Cerebellar cortex (tissue), 1 donor: ENCODE results near the gene ING4.
"Not testable (repeated sequence)": the region's sequence is repeated elsewhere in the genome, so short reads cannot be mapped to it uniquely, and the experiment has no call there.

ENCODE experiments used
- DNase-seq: peaks from one replicate; pipeline ENCODE4 v3.0.0-alpha.2; 2015; ENCODE audit warnings: low spot score

ING4 gene

DNA sequence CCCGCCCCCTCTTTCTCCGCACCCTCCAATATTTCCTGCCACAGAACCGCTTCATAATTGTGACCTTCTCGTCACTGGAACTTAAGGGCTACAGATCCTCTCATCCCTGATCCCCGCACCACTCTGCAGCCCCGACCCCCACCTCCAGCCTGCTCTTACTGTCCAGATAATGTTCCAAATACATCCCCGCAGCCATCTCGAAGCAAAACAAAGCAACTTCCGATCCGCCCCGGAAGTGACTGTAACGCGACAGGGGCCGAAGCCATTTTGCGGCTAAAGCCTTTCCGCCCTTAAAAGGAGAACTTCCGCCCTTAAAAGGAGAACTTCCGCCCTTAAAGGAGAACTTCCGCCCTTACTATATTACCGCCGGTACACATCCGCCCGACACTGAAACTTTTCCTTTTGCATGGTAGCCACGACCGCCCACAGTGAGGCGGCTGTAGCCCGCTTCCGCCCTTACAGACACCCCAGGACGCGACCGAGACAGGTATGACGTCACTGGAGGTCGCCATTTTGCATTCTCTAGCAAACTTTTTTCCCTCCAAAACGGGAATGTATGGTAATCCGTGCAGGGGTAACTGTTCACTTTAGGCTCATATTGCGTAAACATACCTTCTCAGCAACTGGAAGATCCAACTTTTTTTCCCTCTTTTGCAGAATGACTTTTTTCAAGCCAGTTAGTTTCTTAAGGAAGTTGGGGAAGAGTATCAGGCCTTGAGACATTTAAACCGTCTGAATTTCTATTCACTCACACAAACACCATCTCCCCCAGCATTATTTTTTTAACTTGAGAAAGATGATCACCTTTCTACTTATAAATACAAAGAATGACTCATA, at the start of gene ING4:
Gene ING4, minus strand, starts transcription at position 214 of the 837 bp plus-strand sequence. Its CDS starts 18 bp downstream, at position 196.
- DNase-seq: peak; percentile 100

DNA sequence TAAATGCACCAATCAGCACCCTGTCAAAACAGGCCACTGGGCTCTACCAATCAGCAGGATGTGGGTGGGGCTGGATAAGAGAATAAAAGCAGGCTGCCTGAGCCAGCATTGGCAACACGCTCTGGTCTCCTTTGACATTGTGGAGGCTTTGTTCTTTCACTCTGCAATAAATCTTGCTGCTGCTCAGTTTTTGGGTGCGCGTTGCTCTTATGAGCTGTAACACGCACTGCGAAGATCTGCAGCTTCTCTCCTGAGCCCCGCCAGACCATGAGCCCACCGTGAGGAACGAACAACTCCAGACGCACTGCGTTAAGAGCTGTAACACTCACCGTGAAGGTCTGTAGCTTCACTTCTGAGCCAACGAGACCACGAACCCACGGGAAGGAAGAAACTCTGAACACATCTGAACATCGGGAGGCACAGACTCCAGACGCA, 46.1 kb upstream of the ING4 start:
- DNase-seq: no peak

- DNase-seq: not testable (repeated sequence)
Measured at GRCh38 chr12:6708351-6708750, 45.4 kb upstream of the ING4 start.

DNA sequence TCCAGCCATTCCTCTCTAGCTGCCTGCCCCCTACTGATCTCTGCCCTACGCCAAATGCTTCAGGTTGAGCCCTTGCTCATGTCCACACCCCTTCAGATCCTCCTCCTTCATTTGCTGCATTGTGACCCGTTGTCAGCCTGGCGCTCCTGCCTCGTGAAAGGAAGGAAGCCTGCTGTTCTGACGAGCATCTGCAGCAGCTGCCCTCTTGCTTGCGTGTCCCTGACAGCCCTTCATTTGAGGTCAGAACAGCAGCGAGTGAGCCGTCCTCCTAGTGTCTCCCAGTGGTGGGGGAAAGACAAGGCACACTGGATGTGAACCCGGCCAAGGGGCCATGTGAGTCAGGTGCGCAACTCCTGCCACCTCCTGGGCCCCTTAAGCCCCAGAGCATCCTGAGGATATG, 40.7 kb upstream of the ING4 start:
- DNase-seq: no peak

DNA sequence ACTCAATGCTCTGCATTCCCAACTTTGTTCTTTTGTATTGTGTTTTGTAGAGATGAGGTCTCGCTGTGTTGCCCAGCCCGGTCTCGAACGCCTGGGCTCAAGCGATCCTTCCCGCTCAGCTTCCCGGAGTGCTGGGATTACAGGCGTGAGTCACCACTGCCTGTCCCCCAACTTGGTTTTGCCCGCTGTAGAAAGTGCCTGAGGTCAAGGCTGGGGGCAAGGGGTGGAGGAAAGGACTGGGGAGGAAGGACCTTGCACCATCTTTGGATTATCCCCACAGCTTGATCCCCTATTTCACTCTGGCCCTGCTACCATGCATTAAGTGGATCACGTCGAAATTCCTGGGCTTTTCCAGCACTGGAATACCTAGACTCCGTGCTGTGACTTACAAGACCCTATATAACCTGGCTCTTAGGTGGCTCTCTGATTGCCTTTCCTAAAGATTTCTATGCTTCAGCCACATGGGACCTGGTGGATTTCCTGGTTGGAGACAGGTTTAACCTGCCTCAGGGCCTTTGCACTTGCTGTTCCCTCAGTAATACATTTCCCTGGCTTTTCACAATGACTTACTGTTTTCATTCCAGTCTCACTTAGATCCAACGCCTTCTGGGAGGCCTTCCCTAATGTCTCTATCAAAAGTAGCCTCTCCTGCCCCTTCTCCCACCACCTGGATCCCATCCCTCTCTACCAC, 38.3 kb upstream of the ING4 start:
- DNase-seq: no peak

- DNase-seq: peak; percentile 57
Measured at GRCh38 chr12:6700646-6701051, 37.7 kb upstream of the ING4 start, which contains the start of gene PIANP. TSS of gene PIANP (minus strand) at chr12:6700815. CDS start at chr12:6698061, 2,754 bp downstream.

DNA sequence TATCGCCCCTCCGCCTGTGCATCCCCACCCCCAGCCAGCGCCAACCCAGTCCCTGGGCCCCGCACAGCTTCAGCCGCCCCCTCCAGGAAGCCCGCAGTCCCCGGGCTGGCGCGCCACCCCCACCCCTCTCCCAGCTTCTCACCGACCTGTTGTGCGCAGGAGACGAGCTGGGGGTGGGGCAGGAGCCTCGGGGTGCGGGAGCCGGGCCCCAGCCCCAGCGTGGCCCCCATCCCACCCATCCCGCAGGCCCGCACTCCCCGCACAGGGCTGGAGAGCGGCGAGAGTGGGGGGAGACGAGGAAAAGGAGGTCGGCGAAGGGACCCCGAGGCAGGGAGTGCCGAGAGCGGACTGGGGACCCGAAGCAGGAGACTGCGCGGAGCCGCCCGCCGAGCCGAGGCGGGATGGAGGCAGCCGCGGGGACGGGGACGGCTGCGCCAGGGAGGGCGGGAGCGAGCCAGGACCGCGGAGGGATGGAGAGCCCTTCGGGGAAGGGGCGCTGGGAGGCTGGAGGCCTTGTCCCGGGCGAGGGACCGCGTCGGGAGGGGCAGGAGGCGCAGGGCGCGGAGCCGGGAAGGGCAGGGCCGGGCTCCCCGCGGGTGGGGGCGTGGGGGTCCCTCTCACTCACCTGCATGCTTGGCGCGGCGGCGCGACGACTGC, 37.2 kb upstream of the ING4 start:
- no peak for DNase-seq

GRCh38 chr12:6699259-6699988, 36.5 kb upstream of the ING4 start:
- DNase-seq: no peak

DNA sequence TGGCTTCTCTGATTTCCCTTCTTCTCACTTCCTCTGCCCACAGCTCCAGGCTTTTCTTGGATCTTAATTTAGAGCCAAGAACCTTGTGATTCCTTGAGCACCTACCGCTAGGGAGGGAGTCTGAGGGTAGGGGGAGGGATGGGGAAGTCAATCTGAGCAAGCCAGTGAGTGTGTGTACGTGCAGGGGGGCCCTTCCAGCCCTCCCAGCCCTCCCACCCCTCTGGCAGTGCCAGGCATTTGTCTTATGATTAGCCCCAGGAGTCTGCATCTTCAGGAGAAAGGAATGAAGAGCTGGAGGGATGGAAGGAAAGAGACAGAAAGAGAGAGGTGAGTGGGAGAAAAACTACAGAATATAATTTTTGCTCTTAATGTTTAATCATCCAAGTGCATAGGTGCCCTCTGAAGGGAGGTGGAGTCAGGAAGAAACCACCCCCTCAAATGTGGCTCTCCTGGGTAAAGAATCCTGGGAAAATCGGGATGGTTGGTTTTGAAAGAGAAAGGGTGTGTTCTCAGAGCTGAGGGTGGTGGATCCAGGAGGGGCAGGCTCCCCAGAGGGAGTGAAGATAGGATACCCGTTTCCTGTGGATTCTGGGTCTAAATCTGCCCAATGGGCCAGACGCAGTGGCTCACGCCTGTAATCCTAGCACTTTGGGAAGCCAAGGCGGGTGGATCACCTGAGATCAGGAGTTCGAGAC, 35.6 kb upstream of the ING4 start:
- no peak for DNase-seq

DNA sequence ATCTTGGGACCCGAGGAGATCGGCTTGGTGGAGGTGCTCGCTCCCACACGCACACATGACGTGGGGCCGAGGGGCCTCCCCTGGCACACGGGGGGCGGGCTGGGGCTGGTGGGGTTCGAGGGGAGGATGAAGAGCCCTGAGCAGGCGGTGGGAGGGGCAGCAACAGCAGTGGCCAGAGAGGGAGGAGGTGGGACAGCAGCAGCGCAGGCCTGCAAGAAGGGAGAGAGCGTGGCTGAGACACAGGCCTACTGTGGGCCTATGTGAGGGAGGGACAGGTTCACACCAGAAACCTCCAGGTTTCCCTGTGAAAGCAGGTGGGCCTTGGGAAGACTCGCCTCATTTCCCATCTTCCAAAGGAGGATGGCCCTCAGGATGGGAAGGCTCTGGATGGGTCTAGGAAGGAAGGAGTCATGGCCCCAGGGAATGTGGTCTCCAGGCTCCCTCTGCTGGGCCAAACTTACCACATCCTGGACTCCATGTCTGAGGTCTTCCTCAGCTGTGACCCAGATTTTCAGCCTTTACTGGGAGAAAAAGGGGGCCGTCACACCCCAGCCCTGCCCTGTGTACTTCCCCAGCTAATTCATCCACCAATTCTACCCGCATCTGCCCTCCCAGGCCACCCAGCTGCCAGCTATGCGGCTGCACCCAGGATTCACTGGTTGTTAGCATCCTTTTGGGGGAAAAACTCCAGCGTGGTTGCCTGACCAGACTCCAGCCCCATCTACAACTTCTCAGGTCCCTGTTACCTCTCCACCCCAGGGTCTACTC, 34.8 kb upstream of the ING4 start:
- DNase-seq: peak; percentile 74

DNA sequence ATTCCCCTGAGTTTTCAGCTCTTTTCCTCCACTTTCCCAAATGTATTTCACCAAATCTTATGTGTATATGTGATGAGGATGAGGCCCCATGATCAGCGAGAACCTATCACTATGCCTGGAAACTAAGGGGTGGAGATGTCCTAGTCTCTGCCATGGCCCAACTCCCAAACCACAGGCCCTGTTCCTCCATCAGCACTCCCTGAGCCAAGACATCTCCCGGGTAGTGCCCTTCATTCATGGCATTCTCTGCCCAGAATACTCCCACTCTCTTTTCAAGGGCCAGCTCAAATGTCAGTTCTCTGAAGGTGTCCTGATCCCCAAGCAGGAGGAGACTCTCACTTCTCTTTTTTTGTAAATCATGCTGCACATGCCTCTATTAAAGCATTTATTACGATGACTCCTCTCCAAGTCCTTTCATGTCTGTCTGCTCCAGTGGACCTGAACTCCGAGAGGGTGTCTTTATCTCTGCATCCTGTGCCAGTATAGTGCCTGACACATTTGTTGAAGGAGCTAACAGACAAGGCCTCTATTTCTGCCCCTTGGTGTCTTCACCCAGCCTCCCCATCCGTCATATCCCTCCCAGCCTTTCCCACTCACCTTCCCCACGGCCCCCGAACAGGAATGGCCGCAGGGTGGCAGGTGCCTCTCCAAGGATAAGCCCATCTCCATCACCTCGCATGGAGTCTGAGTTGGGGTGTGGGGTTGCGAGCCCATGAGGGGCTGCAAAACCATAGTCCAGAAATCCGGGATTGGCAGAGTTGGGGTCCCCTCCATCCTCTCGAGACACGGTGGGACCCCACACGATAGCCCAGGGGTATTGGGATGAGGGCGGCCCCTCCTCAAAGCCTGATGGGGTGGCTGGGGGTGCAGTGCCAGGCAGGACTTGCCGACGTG, 34.0 kb upstream of the ING4 start:
- no peak for DNase-seq

GRCh38 chr12:6695313-6696045, 32.6 kb upstream of the ING4 start:
- DNase-seq: no peak

- DNase-seq: no peak
Measured at GRCh38 chr12:6694701-6695100, 31.8 kb upstream of the ING4 start.

DNA sequence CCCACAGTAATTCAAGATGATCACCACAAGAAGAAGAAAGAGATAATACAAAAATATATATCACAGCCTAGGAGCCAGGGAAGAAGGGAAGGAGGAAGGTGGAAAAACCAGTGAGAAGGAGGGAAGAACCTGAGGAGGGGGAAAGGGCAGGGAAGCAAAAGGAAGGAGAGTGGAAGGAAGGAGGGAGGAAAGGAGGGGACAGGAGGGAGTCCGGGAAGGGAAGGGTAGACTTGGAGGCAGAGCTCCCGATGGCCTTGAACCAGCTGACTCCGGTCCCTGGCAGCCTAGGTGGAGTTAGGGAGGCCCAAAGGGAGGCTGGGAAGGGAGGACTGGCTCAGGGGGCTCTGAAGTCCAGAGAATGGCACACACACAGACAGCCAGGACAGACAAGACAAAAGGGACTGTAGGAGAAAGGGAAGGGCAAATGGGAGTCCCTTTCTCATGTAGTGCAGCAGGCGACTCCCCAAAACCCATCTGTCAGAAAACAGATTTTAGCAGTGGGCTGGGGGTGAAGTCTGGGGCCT, 31.0 kb upstream of the ING4 start:
- no peak for DNase-seq

DNA sequence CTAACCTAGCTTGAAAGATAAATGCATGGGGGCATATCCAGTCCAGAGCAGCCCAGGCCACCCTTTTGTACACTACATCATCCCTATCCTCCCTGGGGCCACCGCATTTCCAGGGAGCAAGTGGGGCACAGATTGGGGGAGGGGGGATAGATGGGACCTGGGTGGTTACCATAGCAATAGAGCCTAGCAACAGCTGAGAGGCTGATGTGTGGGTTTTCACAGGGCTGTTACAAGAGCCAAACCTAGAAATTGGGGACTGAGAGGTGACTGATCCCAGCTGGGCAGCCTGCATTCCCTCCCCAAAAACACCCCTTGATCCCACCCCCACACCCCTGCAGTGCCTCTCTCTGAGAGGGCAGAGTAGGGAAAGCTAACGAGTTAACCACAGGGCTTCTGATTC, 30.0 kb upstream of the ING4 start:
- DNase-seq: no peak

- no peak for DNase-seq
Measured at GRCh38 chr12:6691473-6691872, 28.6 kb upstream of the ING4 start.

DNA sequence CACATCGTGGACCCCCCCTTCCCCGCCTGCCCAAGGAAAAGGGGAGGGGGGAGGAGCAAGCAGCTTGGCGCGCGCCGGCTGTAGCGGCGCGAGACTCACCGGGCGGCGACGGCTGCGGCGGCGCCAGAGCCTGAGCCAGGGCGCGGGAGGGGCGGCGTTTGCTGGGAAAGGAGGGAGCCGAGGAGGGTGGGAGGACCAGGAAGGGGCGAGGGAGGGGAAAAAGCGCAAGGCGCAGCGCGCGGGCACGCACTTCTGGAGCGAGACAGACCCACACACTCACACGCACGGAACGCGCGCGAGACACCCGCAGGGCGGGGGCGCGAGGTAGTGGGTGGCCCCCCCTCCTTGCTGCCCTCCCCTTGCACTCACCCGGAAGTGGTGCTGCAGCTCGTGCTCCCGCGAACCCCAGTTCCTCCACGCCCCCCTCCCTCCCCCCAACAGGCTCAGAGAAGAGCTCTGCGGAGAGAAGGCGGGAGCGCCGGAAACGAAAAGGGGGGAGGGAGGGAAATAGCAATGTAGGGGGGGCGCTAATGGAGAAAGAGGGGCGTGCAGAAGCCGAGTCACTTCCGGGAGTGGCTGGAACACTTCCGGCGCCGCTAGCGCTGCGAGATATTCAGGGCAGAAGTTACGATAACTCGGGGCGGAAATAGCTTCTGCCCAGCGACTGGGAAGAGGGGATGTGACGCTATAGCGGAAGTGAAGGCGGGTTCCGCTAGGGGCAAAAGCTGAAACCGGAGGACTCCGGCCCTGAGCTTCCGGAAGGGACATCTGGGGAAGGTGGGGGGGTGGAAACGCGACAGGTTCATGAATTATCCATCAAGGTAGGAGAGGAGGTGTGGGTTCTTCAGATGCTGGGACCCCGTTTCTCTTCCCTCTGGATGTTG, 26.3 kb upstream of the ING4 start, which contains the start of gene ZNF384:
Gene ZNF384, minus strand, starts transcription at position 377 of the 884 bp plus-strand sequence. CDS start 9,855 bp downstream, outside the sequence.
- peak; percentile 100 for DNase-seq
